Inferior parietal cortex (tissue), 1 donor: ENCODE results near the gene PTGES.
A peak's percentile ranks its signal among the peaks of the same experiment; 100 is the strongest.

Experiments
- DNase-seq: peaks from one replicate; pipeline ENCODE4 v3.0.0-alpha.2; 2016; ENCODE audit errors: extremely low spot score

Gene PTGES

DNA sequence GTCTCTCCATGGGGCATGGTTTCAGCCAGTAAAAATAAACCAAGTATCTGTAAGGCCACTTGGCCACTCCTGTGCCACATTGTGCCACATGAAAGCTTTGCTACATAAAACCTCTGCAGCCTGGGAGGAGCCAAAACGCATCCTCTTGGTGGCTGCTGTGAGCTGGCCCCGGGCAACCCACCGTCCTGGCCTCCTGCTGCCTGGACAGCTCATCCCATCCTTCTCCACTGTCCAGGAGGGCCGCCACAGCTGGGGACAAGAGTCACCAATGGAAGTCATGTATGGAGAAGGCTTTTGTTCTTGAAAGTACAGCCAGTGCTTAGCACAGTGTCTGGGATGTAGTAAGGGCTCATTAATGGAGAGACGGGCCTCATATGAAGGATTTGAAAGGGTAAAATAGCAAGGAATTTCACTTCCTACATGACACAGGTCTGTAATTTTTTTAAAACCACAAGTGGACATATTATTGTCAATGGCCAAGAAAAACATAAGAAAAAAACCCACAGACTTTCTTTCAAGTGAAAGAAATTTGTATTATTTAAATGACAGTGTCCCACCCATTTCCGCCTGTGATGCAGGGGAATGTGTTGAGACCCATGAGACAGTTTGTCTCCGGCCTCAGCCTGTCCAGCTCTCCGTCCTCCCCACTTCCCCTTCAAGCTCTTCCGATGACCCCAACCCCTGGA, 6.6 kb downstream of the PTGES start:
- DNase-seq, result no peak

DNA sequence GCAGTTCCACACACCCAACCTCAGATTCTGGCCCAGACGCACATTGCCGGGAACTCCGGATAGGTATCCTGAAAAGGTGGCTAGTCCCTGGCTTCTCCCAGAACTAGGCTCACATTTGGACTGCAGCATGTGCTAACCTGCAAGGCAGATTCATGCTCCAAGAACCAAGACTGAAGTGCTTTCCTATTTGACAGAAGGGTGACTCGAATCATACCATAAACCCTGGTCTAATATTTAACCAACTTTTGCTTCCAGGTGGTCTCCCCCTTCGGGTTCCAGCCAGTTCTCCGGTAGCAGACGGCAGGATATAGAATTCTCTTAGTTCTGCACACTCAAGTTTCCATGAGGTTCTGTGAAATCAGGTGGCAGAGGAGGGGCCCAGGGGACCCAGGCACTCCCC, 7.6 kb downstream of the PTGES start:
- DNase-seq, result no peak

DNA sequence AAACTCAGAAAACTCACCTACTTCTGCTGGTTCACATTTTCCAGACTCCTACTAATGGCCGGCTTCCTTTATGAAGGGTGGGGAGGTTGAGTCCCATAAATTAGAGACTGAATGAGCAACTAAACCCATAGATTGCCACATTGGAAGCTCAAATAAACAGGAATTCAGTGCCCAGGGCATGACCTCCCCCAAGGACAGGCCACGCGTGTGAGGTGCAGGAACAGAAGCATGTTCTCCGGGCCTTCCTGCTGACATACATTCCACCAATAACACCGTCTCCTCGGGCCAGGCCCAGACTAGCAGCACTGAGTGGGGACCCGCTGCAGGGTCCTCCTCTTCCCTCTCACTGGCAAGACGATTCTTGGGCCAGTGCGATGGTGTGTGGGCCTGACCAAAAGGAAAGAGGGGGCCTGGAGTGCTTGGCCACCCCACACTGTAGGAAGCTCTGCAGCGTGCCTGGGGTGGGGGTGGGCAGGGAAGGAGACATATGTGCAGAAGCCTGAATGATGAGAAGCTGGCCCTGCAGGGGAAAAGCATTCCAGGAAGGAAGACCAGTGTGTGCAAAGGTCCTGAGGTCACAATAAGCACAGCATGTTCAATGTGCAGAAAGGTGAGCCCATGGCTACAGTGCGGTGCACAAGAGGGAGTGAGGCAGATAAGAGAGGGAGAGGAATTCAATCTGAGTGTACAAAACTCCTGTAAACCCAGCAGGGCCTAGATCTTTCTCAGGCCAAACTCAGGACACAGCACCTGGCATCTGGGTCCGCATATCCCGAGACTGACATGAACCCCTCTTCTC, 12.0 kb downstream of the PTGES start:
- DNase-seq, result no peak

DNA sequence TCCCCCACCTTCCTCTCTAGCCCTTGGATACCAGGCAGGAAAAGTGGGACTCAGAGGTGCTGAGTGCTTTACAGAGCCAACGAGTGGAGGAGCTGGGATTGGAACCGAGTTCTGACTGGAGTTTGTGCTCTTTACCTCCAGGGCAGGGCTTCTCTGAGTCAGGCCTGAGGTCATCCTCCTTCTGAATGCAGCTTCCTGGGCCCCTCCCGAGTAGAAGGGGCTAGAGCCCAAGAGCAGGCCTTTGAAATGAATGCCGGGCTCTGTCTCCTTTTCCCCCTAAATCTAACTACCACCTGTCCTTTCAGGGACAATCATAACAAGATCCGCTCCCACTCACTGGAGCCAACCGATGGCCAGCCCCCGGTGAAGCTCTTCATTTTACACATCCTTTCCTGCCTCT, 12.7 kb downstream of the PTGES start:
- DNase-seq, result no peak

DNA sequence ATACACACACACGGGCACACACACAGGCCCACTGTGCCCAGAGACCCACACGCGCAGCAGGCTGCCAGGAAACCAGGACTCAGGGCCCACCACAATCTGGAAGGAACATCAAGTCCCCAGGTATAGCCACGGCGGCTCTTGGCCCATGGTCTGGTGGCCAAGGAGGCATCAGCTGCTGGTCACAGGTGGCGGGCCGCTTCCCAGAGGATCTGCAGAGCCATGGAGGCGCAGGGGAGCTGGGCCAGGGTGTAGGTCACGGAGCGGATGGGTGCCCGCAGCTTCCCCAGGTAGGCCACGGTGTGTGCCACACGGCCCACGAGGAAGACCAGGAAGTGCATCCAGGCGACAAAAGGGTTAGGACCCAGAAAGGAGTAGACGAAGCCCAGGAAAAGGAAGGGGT, 13.4 kb downstream of the PTGES start:
- DNase-seq, result no peak

DNA sequence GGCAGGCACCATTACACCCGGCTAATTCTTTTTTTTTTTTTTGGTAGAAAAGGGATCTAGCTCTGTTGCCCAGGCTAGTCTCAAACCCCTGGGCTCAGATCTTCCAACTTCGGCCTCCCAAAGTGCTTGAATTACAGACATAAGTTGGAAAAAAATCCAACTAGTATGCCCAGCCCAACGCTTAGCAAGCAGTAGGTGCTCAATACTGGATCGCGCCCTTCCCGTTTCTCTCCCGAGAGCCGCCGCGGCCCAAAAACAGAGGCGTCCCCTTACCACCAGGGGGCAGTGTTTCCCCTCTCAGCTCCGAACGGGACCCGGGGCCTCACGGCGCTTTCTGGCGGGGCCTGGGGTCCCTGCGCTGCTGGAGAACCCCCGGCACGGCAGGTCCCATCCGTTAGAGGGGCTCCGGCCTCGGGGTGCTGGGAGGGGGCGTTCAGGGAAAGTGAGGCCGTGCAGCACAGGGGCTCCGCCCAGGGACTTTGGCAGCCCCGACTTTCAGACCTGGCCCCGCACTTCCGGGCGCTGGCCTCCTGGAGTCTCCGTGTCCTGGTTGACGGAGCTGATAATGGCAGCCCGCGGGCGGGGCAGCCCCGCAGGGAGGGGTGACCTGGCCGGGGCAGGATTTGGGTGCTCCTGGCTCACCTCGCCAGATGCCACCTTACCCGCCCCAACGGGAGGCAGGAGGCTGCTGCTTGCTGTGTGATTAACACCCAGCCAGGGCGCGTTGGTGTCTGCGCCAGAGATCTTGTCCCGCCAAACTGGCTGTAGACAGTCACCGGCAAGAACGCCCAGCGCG, 15.2 kb downstream of the PTGES start:
- DNase-seq, result peak; percentile 91

DNA sequence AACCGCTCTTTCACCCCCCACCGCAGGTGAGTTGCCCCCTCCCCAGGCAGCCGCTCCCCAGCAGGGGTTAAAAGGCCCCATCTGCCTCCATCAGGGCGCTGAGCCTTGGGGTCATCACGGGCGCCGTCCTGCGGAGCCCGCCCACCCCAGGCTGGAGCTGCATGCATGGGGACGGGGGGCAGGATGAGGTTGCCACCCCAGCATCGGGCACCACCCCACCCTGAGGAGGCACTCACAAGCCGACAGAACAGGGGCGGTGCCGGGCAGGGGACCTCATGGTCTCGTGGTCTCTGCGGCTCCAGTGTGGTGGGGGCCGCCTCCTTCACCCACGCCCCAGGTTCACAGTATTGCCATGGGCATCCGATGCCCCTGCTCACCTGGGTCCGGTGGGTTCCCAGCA, 16.5 kb downstream of the PTGES start:
- no peak for DNase-seq

DNA sequence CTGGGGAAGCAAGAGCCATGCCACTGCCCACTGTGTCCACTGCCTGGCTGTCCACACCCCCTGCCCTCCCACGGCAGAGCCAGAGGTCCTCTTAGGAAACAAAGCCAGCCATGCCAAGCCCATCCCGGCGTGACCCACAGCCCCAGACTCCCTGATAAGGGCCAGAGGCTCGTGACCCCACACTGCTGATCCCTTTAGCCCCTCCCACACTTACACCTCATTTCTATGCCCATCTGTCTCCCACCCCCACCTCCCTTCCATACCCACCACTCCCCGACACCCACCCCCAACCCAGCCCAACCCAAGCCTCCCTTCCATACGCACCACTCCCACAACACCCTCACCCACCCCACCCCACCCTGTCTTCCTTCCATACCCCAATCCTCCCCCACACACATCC, 17.3 kb downstream of the PTGES start:
- DNase-seq, result no peak

DNA sequence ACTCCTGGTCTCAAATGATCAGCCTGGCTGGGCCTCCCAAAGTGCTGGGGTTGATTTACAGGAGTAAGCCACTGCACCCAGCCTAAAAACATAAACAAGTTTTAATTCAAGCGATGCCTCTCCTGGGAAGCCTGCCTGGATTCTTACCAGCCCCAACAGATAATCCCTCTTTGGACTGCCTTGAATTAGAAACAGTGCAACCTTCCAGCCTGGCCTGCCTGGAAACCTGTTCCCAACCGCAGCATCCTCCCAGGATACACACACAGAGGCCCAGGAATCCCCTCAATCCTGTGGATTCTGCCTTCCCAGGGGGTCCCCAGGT, 19.2 kb downstream of the PTGES start:
- DNase-seq, result no peak

DNA sequence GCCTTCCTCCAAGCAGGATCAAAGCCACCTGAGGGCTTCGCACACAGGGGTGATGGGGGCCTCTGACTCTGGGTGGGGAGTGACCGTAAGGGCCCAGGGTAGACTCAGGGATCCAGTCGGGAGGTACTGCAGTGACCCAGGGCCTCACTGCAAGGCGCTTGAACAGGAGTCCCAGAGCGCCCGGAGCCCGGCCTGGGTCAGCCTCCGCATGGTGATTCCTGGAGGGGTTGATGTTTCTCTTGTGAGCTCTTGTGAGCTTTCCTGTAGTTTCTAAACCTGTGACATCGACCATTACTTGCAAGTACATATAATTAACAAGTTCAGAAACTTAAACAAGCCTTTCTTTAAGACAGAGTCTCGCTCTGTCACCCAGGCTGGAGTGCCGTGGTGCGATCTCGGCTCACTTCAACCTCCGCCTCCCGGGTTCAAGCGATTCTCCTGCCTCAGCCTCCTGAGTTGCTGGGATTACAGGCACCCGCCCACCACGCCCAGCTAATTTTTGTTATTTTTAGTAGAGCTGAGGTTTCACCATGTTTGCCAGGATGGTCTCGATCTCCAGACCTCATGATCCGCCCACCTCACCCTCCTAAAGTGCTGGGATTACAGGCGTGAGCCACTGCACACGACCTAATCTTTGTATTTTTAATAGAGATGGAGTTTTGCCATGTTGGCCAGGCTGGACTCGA, 19.8 kb downstream of the PTGES start:
- DNase-seq, result no peak

DNA sequence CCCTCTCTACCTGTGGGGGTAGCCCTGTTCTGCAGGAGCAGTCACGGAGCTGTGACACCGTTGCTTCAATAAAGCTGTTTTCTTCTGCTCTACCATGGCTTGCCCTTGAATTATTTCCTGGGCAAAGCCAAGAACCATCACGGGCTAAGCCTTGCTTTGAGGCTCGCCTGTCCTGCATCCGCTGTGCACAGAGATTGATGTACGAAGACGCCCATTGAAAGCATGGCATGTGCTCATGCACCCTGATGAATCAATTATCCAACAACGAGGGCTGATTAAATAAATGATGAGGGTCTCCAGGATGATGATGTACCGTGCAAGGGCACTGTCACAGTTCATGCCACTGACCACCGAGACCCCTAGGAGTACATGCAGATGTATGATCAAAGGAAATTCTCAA, 20.7 kb downstream of the PTGES start:
- DNase-seq, result no peak

DNA sequence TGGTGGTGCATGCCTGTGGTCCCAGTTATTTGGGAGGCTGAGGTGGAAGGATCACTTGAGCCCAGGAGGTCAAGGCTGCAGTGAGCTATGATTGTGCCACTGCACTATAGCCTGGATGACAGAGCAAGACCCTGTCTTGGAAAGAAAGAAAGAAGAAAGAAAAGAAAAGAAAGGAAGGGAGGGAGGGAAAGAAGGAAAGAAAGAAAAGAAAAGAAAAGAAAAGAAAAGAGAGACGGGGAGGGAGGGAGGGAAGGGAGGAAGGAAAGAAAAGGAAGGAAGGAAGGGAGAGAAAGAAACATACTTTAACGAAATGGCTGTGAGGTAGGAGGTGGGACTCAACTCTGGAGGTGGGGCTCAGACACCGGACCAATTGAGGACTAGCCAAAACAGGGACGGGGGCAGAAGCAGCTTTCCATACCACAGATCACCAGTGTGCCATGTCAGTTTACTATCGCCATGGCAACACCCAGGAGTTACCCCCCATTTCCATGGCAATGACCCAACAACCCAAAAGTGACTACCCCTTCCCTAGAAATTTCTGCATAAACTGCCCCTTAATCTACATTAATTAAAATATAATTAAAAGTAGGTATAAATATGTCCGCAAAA, 21.3 kb downstream of the PTGES start:
- no peak for DNase-seq

DNA sequence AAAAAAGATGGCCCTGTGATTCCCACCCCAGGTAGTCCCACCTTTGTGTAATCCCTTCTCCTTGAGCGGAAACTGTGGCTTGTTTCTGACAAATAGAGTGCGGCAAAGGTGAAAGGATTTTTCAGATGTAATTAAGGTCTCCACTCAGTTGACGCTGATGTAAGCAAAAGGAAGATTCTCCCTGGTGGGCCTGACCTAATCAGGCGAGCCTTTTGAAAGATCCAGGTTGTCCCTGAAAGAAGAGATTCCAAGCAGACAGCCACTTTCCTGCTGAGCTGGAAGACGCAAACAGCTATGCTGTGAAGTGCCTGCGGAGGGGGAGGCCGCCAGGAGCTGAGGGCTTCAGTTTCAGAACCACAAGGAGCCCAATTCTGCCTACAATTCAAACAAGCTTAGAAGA, 24.1 kb downstream of the PTGES start:
- no peak for DNase-seq

DNA sequence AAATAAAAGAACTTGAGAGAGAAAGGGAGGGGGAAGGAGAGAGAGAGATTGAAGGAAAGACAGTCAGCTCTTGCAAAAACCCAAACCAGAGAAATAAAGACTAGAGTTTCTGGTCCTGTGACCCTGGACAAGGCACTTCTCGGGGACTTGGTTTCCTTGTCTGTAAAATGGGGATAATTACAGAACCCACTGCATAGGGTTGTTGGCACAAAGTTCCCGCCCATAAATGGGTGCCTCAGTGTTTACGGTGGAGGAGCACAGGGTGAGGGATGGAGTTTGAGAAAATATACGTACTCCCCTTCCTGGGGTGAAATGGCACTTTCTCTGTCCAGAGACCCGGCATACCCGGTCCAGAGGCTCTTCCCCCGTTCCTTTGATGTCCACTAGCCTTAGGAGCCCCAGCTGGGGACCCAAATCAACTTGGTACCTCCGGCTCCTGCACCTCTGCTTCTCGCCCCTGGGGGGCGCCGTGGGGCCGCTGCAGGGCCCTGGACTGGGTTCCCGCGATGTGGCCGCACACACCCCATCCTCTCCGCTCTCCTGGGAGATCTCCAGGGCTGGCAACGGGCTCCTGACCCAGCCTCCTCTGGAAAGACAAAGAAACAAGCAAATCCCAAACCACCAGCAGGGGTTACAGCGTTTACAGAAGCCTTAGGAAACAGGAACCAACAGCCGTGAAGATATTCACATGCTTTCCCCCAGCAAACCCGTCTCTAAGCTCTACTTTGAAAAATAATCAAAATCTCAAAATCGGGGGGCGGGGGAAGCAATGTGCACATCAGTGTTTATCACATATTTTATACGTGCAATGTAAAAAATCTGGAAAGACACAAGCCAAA, 26.3 kb downstream of the PTGES start:
- peak; percentile 56 for DNase-seq

DNA sequence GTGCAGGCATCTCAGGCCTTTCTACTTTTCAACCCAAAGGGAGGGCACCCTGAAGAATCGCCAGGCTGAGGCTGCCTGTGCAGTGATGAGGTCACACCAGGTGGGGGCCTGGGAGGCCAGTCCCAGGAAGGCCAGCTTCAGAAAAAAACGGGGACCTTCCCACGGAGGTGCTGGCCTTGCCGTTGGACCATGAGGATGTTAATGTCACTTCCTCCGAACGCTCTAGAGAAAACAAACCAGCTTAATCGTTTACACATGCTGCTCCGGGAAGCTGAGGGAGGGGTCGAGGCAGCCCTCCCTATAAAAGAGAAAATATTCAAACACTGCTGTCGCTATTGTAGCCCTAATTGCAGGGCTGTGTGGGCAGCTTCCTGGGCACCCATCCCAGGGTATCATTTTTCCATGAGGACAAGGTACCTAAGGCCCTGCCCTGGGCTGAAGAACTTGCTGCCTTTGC, 27.0 kb downstream of the PTGES start:
- DNase-seq, result no peak

DNA sequence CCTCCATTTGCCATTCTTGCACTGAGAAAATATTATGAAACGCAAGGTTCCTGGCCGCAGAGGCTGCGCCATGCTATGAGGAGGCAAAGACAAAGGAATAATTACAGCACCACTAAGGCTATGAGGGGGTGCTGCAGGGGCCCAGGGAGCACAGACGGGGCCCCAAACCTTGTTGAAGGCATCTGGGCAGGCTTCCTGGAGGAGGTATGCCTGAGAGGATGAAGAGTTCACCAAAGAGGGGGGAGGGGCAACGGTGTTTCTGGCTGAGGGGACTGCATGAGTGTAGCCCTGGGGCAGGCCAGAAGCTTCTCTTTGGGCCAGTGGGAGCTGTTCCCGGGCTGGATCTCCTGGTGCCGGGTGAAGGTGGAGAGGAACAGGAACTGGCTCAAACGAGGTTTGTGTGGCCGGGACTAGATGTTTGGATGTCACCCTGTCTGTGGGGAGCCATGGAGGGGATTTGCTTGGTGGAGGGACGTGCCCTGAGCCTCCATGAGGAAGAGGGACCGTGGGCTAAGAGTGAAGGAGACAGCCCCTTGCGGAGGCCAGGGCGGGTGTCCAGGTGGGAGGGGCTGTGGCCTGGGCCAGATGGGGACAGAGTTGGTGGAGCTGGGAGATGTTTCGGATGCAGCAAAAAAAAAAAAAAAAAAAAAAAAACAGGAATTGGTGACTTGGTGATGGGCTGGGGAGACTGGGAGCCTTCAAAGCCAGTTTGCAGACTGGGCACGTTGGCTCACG, 28.2 kb downstream of the PTGES start:
- DNase-seq, result no peak

DNA sequence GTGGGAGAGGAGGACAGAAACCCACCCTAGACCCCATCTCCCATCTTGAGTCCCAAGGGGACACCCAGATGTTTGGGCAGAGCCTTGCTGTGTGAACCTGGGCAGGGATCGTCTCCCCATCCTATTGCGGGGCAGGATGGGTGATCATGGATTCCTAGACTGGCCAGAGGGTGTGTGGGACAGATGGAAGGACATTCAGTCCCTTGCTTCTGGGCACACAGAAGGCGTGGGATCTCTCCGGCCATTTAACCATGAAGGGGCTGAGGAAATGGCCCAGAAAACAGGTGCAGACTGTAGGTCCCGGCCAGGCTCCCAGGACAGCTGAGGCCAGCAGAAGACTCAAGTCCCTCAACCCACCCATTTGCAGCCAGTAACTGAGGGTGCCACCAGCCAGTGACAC, 29.9 kb downstream of the PTGES start:
- DNase-seq, result no peak

DNA sequence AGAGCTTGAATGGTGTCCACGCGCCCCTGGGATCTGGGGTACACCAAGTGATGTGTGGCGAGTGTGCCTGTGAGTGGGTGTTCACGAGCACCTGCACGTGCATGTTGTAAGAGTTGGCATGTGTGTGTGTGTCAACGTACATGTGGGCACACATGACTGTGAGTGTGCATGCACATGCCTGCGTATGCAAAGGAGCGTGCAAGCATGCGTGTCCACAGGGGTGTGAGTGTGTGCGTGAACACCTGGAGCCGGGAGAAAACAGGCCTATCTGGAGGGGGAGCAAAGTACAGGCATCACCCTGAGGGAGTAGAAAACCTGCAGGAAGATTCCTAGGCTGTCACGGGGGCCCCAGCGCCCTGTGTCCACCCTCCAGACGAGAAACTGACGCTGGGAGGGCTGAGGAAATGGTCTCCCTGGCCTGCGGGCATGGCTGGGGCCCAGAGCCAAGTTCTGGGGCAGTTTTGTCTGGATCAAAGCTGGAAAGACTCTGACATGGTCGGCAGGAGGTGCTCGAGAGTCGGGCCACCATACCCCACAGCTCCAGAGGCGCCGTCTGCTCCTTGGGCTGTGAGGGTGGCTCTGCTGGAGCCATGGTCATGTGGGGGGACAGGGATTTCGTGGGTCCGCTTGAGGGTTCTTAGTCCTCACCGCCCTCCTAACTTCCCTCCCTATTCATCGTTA, 31.8 kb downstream of the PTGES start:
- no peak for DNase-seq

DNA sequence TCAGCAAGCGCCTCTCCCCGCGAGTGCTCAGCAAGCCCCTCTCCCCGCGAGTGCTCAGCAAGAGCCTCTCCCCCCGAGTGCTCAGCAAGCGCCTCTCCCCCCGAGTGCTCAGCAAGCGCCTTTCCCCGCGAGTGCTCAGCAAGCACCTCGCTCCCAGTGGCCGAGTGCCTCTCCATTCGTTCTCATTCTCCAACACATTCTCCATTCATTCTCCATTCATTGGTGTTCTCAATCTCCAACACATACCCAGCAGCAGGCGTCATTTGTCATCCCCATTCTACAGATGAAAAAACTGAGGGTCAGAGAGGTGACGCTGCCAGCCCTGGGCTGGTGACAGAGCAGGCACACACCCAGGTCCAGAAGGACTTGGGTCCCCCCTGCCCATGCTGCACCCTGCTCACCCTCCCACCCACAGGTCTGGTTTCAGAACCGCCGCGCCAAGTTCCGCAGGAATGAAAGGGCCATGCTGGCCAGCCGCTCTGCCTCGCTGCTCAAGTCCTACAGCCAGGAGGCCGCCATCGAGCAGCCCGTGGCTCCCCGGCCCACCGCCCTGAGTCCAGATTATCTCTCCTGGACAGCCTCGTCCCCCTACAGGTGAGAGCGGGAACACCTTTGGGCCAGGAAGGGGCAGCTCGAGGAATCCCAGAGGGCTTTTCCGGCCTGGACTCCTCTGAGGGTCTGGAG, 32.5 kb downstream of the PTGES start:
- no peak for DNase-seq
